Measurements from ENCODE around the gene OR10AG1. TPM values are rescaled to one million over a fixed set of nuclear protein-coding genes. Genes with fewer than 3 reads are reported as not detected.

The OR10AG1 gene, protein sequence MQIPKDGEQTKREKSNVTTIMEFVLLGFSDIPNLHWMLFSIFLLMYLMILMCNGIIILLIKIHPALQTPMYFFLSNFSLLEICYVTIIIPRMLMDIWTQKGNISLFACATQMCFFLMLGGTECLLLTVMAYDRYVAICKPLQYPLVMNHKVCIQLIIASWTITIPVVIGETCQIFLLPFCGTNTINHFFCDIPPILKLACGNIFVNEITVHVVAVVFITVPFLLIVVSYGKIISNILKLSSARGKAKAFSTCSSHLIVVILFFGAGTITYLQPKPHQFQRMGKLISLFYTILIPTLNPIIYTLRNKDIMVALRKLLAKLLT
- not detected for total RNA-seq

GRCh38 chr11:55969845-55970244 lies at the start of gene OR10AG1:
TSS of gene OR10AG1 (minus strand) at chr11:55969945. CDS start at chr11:55969907, 38 bp downstream.
- Mint-ChIP-seq H3K36me3 (peaks cover 0 to 7% of the 10 kb centered on the region in 2 donors), H3K9me3 (peaks cover 23 to 29% of the 10 kb centered on the region in 2 donors)
- ATAC-seq: no peak

DNA sequence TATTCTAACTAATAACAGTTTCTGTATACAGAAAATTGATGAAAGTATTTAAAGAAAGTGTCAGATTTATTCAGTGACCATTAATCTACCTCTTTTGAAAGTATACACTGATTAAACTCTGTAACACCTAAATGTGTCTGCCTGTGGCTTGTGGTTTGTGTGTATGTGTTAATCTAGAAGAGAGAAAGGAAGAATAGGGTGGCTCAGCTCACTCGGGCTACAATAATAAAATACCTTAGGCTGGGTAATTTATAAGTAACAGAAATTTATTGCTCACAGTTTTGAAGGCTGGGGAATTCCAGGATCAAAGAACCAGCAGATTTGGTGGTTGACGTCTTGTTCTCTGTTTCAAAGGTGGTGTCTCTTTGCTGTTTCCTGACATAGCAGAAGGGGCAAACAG lies 44.1 kb upstream of the OR10AG1 start:
- no peak overlapping the region for H3K27ac Mint-ChIP-seq
- no peak for DNase-seq (ENCODE audit: low spot score in 2 of 2)
- peaks cover 23 to 32% of the 10 kb centered on the region in 2 donors for H3K9me3 Mint-ChIP-seq
- no peak for ATAC-seq
- H3K36me3 Mint-ChIP-seq: peaks cover 0 to 6% of the 10 kb centered on the region in 2 donors

More at GRCh38 chr11:55969845-55970244, at the start of gene OR10AG1:
- DNase-seq (ENCODE audit: low spot score in 2 of 2): no peak
- H3K27ac Mint-ChIP-seq: no peak within 1 kb of the TSS

GRCh38 chr11:56010716-56011115 lies 41.0 kb upstream of the OR10AG1 start:
- no peak for ATAC-seq
- no peak overlapping the region for H3K27ac Mint-ChIP-seq
- H3K36me3 Mint-ChIP-seq: no peaks in the 10 kb centered on the region
- no peak for DNase-seq (ENCODE audit: low spot score in 2 of 2)
- peaks cover 15 to 32% of the 10 kb centered on the region in 2 donors for H3K9me3 Mint-ChIP-seq

- Mint-ChIP-seq H3K27ac (no peak within 1 kb of the TSS), H3K36me3 (no peaks in the 10 kb centered on the region), H3K9me3 (peaks cover 25% of the 10 kb centered on the region in 2 donors)
- DNase-seq (ENCODE audit: low spot score in 2 of 2) (no peak), ATAC-seq (no peak)
These were observed 24.8 kb upstream of the OR10AG1 start, which contains the start of gene OR5F1 for GRCh38 chr11:55994525-55994924. TSS of gene OR5F1 (minus strand) at chr11:55994625. CDS start at chr11:55994625, 0 bp downstream.

- Mint-ChIP-seq H3K36me3 (peaks cover 0 to 7% of the 10 kb centered on the region in 2 donors), H3K27ac (no peak overlapping the region), H3K9me3 (peaks cover 23 to 29% of the 10 kb centered on the region in 2 donors)
- ATAC-seq (no peak), DNase-seq (ENCODE audit: low spot score in 2 of 2) (no peak)
These were observed 1.2 kb upstream of the OR10AG1 start for GRCh38 chr11:55970935-55971334.

DNA sequence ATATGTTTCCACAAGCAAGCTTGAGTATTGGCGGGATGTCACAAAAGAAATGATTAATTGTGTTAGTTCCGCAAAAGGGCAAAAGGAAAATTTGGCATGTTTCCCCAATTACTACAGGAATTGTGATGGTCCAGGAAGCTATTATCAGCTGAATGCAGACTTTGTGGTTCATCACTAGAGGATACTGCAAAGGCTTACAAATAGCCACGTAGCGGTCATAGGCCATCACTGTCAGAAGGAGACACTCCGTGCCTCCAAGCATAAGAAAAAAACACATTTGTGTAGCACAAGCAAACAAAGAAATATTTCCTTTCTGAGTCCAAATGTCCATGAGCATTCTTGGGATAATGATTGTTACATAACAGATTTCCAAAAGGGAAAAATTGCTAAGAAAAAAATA lies 1.8 kb downstream of the OR10AG1 start:
- H3K27ac Mint-ChIP-seq: no peak overlapping the region
- ATAC-seq (no peak), DNase-seq (ENCODE audit: low spot score in 2 of 2) (no peak)
- H3K36me3 Mint-ChIP-seq: peaks cover 0 to 7% of the 10 kb centered on the region in 2 donors
- H3K9me3 Mint-ChIP-seq: peaks cover 18 to 26% of the 10 kb centered on the region in 2 donors

DNA sequence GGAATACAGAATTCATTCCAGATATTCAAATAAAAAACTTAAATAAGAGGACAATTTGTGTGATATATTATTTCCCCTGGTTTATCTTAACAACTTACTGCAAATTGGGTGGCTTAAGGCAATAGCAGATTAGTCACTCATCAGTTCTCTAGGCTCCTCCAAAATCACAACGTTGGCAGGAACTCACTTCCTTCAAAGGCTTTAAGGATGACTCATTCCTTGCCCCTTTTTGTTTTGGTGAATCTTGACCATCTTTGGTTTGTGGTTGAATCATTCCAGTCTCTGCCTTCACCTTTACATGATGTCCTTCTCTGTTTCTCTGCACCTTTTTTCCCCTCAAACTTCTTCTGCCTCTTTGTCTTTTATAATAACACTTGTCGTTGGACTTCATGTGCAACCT lies 3.4 kb downstream of the OR10AG1 start:
- DNase-seq (ENCODE audit: low spot score in 2 of 2) (no peak), ATAC-seq (no peak)
- peaks cover 13 to 20% of the 10 kb centered on the region in 2 donors for H3K9me3 Mint-ChIP-seq

DNA sequence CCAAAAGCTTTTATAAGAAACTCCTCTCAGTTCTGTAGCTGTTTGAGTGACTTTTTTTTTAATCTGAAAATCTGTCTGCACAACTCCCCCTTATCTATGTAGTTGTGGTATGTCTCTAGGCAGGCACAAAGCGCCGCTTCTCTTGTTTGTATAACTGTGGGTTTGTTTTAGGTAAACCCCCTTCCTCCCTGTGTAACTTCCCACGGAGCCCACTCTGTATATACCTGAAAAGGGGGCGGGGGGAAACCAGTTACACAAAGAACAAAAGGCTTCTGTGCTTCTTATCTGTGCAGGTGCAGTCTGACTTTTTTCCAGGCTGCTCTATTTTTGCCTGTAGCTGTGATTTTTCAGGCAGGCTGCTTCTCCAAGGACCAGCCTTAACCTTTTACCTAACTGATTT lies 13.2 kb downstream of the OR10AG1 start:
- ATAC-seq (no peak), DNase-seq (ENCODE audit: low spot score in 2 of 2) (no peak)
- Mint-ChIP-seq H3K9me3 (peaks cover 5 to 12% of the 10 kb centered on the region in 2 donors), H3K36me3 (no peaks in the 10 kb centered on the region), H3K27ac (no peak overlapping the region)

More for the DNA sequence above, 3.4 kb downstream of the OR10AG1 start:
- Mint-ChIP-seq H3K27ac (no peak overlapping the region), H3K36me3 (peaks cover 0 to 7% of the 10 kb centered on the region in 2 donors)

- H3K27ac Mint-ChIP-seq: no peak overlapping the region
- DNase-seq (ENCODE audit: low spot score in 2 of 2) (no peak), ATAC-seq (no peak)
- no peaks in the 10 kb centered on the region for H3K36me3 Mint-ChIP-seq
- peaks cover 20 to 21% of the 10 kb centered on the region in 2 donors for H3K9me3 Mint-ChIP-seq
These were observed 20.4 kb downstream of the OR10AG1 start for GRCh38 chr11:55949330-55949729.

DNA sequence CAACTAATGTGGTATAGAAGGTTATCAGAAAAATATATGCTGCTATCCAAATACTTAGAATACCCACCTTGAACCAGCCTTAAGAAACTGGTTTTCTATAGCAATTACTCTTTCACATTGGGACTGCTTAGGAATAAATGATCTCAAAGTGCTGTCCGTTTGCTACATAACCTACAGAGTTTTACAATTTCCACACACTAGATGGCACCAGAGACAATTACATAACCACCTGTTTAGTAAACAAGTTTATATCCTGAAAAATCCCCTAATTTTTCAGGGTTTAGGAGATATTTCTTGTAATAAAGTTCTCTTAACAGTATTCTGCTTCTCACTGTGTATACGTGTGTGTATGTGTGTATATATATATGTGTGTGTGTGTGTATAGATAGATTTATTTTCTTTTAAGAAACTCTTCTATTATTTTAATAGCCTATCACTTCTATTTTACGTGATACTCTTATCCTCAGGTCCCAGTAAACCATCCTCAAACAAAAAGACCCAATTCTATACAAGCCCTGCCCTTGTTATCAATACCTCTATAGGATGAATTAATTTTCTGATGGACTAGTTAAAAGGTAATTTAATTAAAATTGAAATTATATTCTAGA lies 26.9 kb downstream of the OR10AG1 start:
- Mint-ChIP-seq H3K27ac (no peak overlapping the region), H3K36me3 (no peaks in the 10 kb centered on the region), H3K9me3 (peaks cover 4 to 9% of the 10 kb centered on the region in 2 donors)
- ATAC-seq (no peak), DNase-seq (ENCODE audit: low spot score in 2 of 2) (no peak)

- ATAC-seq: no peak
- Mint-ChIP-seq H3K27ac (no peak within 1 kb of the TSS), H3K36me3 (no peaks in the 10 kb centered on the region), H3K9me3 (peaks cover 8 to 10% of the 10 kb centered on the region in 2 donors)
- DNase-seq (ENCODE audit: low spot score in 2 of 2): no peak
These were observed 33.4 kb downstream of the OR10AG1 start, which contains the start of gene OR5I1 for GRCh38 chr11:55936300-55936699. TSS of gene OR5I1 (minus strand) at chr11:55936400. CDS start at chr11:55936400, 0 bp downstream.

DNA sequence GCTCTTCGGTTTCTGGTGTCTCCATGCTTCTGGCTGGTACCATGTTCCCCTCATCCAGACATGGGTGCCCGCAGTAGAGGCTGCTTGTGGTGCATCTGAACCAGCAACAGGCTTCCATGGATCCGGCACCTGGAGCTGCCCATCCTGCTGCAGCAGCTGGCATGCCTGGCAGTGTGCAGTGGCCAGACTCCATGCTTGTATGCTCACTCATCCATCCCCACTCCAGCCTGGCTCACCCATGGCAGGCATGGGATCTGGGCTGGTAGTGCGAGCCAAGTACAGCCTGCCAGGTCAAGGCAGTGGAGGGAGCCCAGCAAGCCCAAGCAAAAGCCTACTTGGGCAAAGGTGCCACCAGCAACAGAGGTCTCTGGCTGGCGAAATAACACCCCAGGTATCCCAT lies 49.2 kb downstream of the OR10AG1 start:
- H3K36me3 Mint-ChIP-seq: no peaks in the 10 kb centered on the region
- ATAC-seq (no peak), DNase-seq (ENCODE audit: low spot score in 2 of 2) (no peak)
- peaks cover 4 to 20% of the 10 kb centered on the region in 2 donors for H3K9me3 Mint-ChIP-seq
- no peak overlapping the region for H3K27ac Mint-ChIP-seq

Other genes with a start within 250 kb of the OR10AG1 start
- gene OR5D13, start 196.5 kb downstream of the OR10AG1 start, total RNA-seq: not detected
- not detected for gene OR5D14, start 174.4 kb downstream of the OR10AG1 start, total RNA-seq
- not detected for gene OR5L1, start 158.6 kb downstream of the OR10AG1 start, total RNA-seq
- gene OR5D18, start 150.3 kb downstream of the OR10AG1 start, total RNA-seq: not detected
- not detected for gene OR5L2, start 142.7 kb downstream of the OR10AG1 start, total RNA-seq
- gene OR5D16, start 131.2 kb downstream of the OR10AG1 start, total RNA-seq: not detected
- gene TRIM51, start 86.6 kb downstream of the OR10AG1 start, total RNA-seq: not detected
- gene OR5W2, start 55.4 kb downstream of the OR10AG1 start, total RNA-seq: not detected
- not detected for gene OR5I1, start 33.5 kb downstream of the OR10AG1 start, total RNA-seq
- gene OR5F1, start 24.7 kb upstream of the OR10AG1 start, total RNA-seq: not detected
- not detected for gene OR5AS1, start 57.7 kb upstream of the OR10AG1 start, total RNA-seq
- gene OR8I2, start 123.4 kb upstream of the OR10AG1 start, total RNA-seq: not detected
- not detected for gene OR8H2, start 133.7 kb upstream of the OR10AG1 start, total RNA-seq
- gene OR8H3, start 152.4 kb upstream of the OR10AG1 start, total RNA-seq: not detected
- not detected for gene OR8J3, start 170.3 kb upstream of the OR10AG1 start, total RNA-seq
- not detected for gene OR8K5, start 190.4 kb upstream of the OR10AG1 start, total RNA-seq
- not detected for gene OR5J2, start 206.7 kb upstream of the OR10AG1 start, total RNA-seq